Ammon's horn (tissue), 1 donor: ENCODE data around the gene PTMS.

Source experiments
- DNase-seq: peaks from one replicate; pipeline ENCODE4 v3.0.0-alpha.2; 2016; ENCODE audit warnings: low spot score

PTMS gene

DNA sequence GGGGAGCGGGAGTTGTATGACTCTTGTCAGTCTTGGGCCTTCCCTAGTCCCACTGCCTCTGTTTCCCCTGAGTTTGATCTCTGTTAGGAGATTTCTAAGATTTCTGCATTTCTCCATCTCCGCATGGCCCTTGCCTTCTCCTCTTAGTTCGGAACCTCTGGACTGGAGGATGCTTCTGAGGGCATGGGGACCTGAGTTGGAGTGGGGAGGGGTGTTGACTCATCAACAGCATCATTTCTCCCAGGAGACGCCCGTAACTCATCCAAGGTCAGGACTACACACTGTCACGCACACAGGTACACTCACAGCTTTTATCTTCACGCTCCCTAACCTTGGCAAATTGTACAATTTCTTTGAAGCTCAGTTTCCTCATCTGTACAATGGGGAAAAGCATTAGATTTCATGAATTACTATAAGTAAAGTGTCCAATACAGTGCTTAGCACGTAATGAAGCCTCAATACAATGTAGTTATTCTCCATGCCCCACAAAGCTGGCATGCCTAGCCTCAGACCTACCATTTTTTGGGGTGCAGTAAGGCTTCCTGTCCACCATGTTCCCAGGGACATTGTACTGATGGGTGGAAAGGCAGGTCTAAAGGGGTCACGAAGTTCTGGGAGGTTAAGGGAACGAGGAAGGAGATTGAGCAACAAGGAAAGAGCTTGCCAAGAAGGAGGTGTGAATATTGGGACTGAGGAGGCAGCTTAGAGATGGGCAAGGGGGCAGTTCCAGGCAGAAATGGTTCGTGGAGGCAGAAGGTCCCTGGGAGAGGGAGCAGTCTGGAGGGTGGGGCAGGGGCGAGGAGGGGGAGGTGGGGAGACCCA lies 5.6 kb downstream of the PTMS start:
- no peak for DNase-seq

DNA sequence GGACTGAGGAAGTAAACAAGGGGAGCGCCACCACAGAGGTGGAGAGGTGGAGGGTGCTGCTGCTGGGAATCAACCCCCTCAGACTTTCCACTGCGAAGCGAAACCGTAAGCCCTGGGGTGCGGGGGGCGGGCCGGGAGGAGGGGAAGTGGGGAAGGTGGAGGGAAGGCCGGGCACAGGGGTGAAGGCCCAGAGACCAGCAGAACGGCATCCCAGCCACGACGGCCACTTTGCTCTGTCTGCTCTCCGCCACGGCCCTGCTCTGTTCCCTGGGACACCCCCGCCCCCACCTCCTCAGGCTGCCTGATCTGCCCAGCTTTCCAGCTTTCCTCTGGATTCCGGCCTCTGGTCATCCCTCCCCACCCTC lies 6.2 kb downstream of the PTMS start, which contains the start of gene LAG3:
TSS of gene LAG3 (plus strand) at position 190 of the 365 bp plus-strand sequence. CDS start 333 bp downstream, outside the sequence.
- DNase-seq = no peak

DNA sequence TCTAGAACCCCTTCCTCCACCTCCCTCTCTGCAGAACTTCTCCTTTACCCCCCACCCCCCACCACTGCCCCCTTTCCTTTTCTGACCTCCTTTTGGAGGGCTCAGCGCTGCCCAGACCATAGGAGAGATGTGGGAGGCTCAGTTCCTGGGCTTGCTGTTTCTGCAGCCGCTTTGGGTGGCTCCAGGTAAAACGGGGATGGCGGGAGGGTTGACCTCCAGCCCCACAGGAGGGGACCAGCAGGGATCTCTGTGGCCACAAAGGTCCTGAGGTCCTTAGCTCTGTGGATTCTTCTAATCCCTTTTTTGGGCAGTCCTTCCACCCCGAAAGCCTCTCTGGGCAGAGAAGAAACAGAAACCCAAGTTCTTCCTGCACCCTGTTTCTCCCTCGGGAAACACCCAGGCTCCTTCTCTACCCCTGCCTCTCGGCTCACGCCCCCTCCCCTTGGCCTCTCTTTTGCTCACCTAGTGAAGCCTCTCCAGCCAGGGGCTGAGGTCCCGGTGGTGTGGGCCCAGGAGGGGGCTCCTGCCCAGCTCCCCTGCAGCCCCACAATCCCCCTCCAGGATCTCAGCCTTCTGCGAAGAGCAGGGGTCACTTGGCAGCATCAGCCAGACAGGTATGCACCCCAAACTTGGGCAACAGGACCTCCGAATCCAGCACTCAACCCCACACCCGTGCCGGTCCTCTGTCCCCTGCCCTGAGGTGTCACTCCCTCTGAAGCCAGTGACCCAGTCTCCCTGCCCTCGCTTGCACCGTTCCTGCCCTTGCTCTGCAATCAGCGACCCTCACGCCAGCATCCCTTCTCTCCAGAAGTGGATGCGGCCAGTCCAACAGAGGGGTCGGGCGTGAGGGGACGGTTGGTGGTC lies 6.8 kb downstream of the PTMS start:
- DNase-seq = no peak

DNA sequence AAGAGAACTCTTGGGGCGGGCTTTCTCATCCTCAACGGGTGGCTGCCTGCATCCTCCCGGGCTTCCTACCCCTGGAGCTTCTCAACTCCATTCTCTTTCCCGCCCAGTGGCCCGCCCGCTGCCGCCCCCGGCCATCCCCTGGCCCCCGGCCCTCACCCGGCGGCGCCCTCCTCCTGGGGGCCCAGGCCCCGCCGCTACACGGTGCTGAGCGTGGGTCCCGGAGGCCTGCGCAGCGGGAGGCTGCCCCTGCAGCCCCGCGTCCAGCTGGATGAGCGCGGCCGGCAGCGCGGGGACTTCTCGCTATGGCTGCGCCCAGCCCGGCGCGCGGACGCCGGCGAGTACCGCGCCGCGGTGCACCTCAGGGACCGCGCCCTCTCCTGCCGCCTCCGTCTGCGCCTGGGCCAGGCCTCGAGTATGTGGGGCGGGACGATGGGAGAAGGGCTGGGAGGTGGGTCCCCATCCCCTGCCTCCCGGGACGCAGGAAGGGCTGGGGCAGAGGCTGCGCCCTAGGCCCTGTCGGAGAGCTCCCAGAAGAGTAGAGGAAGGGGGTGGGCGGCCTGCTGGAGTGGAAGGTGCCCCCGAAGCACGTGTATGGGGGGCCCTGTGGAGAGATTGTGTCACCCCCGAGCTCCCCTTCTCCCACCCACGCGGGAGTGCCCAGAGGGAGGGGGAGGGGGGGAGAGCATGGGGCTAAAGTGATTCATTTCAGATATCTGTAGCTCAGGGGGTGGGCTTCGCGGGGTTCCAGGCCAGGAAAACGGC lies 7.6 kb downstream of the PTMS start:
- DNase-seq = no peak

DNA sequence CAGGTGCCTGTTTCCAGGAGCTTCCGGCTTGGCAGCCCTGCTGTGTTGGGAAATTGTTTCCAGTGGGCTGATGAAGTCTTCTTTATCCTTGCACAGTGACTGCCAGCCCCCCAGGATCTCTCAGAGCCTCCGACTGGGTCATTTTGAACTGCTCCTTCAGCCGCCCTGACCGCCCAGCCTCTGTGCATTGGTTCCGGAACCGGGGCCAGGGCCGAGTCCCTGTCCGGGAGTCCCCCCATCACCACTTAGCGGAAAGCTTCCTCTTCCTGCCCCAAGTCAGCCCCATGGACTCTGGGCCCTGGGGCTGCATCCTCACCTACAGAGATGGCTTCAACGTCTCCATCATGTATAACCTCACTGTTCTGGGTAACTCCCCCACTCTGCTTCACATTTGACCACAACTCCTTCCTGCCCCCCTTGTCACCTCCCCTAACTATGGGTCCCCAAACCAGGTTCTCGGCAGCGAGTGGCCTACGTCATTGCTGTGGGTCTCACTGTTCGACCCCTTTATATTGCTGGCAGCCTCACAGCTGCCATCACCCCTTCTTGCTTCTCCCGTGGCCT lies 8.4 kb downstream of the PTMS start:
- DNase-seq = no peak

DNA sequence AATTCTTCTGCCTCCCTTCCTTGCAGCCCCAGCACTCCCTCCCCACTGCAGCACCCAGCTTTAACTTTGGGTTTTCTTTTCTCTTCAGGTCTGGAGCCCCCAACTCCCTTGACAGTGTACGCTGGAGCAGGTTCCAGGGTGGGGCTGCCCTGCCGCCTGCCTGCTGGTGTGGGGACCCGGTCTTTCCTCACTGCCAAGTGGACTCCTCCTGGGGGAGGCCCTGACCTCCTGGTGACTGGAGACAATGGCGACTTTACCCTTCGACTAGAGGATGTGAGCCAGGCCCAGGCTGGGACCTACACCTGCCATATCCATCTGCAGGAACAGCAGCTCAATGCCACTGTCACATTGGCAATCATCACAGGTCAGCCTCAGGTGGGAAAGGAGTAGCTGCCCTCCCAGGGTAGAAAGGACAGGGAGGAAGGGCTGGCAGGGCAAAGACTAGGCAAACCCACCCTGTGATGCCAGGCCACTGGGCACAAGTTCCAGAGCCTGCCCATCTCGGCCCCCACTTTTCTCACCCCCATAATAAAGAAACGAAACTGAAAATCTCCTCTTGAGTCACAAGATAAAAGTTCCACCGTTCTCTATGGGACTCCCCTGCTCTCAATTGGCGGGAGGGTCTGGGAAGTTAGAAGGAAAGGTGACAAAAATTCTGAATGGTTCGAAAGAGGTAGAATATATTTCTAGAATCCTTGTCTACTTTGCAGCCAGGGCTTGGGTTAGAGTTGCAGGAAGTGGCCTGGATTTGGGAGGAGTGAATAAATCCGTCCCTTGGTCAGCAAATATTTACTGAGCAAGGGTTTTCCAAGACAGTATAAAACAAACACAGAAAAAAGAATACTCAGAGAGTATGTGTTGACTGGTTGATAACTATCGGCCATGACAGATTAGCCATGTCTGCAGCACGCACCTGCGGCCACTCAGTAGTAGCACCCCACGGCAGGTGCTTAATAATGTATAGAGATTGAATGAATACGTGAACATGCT lies 9.3 kb downstream of the PTMS start:
- no peak for DNase-seq

DNA sequence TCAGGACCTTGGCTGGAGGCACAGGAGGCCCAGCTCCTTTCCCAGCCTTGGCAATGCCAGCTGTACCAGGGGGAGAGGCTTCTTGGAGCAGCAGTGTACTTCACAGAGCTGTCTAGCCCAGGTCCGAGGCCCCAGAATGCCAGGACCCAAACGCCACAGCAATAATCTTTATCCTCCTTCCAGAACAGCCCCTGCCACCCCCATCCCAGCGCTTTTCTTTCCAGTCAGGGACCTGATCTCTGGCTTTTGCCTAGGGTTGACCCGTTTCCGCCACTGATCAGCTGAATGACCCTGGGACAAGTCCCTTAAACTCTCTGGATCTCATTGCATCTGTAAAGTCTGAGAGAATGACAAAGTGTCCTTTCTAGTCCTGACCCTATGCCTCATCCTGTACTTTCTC lies 11.2 kb downstream of the PTMS start:
- DNase-seq = no peak

DNA sequence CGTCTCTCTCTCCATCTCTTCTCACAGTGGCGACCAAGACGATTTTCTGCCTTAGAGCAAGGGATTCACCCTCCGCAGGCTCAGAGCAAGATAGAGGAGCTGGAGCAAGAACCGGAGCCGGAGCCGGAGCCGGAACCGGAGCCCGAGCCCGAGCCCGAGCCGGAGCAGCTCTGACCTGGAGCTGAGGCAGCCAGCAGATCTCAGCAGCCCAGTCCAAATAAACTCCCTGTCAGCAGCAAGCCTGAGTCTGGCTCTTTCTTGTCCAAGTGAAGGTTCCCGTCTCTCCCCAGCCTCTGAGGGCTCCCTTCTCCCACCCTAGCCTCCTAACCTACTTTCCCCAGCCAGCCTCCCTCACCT lies 12.0 kb downstream of the PTMS start:
- no peak for DNase-seq

DNA sequence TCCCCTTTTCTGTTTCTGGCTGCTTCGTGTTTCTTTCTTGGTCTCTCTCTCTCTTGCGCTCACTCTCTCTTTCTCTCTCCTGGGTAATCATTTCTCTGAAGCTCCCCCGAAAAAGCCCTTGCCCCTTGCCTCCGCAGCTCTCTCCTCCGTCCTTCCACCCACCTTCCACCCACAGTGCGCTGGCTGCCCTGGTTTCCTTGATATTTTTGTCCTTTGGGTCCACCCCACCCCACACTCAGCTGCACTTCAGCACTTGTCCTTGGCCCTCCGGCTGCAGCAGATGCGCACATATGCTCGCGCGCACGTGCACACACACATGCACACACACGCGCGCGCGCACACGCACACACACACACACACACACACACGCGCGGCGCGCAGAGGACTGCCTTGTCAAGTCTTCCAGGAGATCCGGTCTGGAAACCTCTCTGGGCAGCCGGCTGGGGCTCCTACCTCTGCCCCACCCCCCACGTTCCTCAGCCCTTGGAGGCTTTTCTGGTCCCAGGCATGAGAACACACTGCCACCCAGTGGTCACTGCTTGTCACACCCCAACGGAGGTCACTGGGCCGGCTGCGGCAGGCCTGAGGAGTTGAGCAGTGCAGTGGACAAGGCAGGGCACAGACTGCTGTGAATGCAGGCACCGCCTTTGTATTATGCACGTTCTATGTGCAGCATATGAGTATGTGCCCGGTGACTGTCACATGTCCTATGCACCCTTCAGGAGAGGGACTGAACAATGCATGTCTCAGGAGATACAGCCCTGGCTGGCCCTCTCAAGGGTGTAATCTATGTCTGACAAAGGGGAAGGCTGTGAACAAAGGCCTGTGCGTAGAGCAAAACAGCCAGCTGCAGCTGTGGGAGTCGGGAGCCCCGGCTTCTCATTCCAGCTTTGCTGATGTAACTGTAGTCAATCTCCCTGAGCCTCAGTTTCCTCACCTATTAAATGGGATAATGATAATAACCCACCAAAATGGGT lies 12.7 kb downstream of the PTMS start:
- DNase-seq = peak; percentile 96

DNA sequence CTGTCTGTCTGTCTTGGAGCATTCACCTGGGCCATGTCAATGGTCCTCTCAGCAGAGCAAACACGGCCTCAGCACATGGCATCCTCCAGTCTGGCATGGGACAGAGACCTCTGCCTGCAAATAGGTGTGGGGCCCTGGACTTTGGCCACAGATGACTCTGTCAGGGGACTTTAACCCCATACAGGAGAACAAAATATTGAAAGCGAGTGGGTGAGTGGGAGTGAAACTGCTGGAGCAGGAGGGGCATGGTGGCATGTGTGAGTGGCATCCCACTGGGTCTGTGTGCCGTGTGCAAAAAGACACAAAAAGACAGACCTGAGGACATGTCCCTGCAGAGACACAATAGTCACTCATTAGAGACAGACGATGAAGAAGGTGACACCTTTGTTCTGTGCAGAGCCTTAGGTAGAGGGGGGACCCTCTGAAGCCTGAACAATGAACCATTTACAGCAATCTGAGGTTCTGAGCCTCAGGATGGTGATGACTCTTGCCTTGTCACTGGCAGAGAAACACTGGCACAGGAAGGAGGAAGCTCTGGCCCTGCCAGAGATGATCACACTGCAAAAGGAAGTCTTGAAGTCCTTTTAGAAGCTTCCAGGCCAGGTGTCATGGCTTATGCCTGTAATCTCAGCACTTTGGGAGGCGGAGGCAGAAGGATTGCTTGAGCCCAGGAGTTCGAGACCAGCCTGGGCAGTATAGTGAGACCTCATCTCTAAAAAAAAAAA lies 13.7 kb downstream of the PTMS start:
- no peak for DNase-seq

DNA sequence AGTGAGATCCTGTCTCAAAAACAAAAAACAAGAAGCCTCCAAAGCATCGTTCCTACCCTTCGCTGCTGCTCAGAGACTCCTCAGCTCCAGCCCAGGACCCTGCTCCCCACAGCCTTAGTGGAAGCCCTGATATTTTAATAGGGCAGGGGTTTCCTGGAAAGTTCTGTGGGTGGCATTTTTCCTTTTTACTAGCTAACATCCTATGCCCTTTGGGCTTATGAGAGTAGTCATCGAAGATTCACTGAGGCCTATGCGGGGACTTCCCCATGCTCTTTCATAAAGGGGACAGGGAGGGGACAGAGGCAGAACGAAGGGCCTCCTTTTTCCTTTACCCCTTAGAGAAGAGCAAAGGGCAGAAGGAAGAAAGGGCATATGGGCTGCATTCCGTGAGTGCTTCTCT lies 14.4 kb downstream of the PTMS start:
- no peak for DNase-seq

DNA sequence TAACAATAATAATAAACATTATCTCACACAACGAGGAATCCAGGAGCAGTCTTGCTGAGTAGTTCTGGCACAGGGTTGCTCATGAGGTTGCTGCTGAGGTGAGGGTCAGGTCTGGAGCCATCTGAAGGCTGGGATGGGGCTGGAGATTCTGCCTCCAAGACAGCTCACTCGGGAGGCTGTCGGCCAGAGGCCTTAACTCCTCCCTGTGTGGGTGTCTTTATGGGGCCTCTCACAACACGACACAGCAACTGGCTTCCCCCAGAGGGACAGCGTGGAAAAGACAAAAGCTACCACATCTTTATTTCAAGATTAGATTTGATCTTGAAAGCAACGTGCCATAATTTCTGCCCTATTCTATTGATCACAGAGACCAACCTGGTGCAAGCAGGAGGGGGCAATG lies 16.0 kb downstream of the PTMS start:
- DNase-seq = no peak

DNA sequence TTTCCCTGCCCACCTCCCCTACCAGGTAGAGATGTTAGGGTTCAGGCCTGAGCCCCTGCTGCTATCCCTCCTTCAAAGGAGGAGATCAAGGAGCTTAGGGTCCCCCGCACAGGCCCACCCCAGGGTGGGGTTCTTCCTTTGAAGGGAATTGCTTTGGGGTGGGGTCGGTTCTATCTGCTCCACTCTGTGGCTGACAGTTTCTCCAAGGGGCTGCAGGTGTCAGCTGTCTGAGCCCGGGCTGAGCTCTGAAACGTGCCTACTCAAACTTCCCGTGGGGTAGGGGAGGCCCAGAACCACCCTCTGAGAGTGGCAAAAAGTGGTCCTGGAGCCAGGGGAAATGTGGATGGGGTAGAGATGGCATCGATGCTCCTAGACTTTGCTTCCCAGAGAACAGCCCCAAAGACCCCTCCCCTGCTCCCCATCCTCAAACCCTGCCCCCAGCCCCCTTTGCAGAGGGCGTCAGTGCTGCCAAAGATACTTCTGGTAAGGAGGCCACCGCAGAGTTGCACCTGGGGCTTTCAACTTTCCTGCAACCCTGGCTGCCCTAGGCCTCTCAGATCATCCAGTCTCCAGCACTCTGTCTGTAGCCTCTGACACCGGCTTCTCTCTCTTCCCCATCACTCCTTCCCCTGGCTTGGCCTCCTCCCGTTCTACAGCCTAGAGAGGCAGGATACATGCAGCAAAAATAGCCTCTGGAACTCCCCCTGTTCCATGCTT lies 16.8 kb downstream of the PTMS start:
- DNase-seq = no peak

DNA sequence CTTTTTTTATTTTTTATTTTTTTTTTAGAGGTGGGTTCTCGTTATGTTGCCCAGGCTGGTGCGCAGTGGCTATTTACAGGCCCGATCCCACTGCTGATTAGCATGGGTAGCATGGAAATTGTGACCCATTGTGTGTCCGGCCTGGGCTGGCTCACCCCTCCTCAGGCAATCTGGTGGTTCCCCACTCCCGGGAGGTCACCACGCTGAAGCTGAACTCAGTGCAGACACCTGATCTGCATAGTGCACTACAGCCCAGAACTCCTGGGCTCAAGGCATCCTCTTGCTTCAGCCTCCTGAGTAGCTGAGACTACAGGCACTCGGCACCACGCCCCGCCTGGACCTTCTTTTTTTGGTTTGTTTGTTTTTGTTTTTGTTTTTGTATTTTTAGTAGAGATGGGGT lies 17.7 kb downstream of the PTMS start:
- no peak for DNase-seq

DNA sequence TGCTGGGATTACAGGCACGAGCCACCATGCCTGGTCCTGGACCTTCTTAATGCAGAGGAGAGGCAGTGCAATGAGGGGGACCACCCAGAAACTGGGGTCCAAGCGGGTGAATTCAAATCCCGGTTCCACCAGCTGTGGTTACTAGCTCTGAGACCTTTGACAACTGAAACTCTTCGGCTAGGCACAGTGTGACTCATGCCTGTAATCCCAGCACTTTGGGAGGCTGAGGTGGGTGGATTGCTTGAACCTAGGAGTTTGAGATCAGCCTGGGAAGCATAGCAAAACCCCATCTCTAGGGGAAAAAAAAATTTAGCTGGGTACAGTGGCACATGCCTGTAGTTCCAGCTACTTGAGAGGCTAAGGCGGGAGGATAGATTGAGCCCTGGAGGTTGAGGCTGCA lies 18.1 kb downstream of the PTMS start:
- no peak for DNase-seq

DNA sequence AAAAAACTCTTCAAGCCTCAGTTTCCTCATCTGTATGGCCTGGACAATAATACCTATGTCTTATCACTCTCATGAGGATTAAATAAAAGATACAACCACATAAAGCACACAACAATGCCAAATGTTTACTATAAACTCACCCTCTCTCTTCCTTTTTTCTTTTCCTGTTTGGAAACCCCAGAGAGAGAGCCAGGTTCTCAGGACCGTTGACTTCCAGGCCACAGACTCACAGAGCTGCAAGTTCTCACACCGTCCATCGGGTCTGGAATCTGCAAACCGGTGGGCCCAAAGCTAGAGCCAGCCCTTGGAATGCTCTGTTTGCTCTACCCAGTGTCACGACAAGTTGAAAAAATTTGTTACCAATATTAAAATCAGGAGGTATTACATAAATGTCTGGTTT lies 18.6 kb downstream of the PTMS start:
- DNase-seq = no peak

DNA sequence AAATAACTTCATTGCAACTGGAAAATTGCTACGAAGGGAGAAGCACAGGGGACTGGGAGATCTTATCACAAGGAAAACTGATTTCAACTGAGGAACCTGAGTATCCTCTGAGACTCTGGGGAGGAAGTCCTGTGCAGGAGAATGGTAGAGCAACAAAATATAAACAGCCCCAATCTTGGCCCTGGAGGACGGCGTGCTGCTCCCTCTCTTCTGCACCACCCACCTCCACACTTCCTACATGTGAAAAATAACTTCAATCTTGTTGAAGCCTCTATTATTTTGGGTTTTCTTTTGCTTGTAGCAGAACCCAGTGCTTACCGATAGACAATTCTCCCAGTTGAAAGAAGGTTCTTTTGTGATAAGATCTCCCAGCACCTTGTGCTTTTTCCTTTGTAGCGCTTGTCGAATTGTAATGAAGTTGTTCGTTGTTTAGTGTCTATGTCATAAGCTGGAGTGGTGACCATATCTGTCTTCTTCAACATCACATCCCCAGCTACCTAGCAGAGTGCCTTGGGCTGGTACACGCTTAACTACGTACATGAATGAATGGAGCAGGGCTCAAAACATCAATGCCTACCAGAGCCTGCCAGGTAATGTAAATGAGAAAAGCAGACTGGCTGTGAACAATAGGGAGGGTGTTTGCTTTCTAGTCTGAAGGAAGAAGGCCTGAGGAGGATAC lies 20.4 kb downstream of the PTMS start:
- no peak for DNase-seq

DNA sequence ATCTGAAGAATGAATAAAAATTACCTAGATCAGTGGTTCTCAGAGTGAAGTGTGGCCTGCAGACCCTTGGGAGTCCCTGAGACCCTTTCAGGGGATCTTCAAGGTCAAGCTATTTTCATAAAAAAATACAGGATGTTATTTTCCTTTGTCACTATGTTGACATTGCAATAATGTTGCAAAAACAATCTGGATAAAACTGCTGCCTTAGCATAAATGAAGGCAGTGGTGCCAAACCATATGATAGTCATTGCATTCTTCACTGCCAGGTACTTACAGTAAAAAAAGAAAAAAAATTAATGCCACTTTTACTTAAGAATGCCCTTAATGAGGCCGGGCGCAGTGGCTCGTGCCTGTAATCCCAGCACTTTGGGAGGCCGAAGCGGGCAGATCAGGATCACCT lies 21.1 kb downstream of the PTMS start:
- DNase-seq = no peak
